Anterior cingulate cortex (tissue), 58 donors: Measurements from ENCODE around the gene CEP70.
"Not testable (repeated sequence)": the region's sequence is repeated elsewhere in the genome, so short reads cannot be mapped to it uniquely, and the experiment has no call there.

Source experiments
- DNase-seq, 58 donors: peaks; one replicate each; lab custom pipeline; 2025; lab: John Stamatoyannopoulos, UW

CEP70 gene

GRCh38 chr3:138593488-138594149, 441 bp downstream of the CEP70 start:
- no peak for DNase-seq

GRCh38 chr3:138591392-138591791, 2.7 kb downstream of the CEP70 start:
- DNase-seq = no peak

DNA sequence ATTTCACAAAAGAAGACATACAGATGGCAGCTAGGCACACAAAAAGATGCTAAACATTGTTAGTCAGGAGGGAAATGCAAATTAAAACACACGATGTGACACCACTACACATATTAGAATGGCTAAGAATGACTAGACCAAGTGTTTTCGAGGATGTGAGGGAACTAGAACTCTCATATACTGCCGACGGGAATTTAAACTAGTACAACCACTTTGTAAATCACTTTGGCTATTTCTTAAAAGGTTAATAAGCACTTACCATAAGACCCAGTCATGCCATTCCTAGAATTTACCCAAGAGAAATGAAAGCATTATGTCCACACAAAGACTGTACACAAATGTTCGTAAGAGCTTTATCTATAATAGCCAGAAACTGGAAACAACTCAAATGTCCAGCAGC, 5.6 kb downstream of the CEP70 start:
- no peak for DNase-seq

DNA sequence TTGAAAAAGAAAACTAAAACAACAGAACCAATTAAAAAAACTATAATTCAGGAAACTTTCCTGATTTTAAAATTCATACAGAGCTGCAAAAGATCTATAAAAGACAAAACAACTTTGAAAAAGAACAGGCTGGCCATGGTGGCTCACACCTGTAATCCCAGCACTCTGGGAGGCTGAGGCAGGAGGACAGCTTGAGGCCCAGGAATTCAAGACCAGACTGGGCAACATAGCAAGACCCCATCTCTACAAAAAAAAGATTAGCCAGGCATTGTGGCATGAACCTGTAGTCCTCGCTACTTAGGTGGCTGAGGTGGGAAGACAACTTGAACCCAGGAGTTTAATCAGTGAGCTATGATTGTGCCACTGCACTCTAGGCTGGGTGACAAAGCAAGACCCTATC, 6.7 kb downstream of the CEP70 start:
- no peak for DNase-seq

GRCh38 chr3:138578961-138579574, 15.0 kb downstream of the CEP70 start:
- no peak for DNase-seq

DNA sequence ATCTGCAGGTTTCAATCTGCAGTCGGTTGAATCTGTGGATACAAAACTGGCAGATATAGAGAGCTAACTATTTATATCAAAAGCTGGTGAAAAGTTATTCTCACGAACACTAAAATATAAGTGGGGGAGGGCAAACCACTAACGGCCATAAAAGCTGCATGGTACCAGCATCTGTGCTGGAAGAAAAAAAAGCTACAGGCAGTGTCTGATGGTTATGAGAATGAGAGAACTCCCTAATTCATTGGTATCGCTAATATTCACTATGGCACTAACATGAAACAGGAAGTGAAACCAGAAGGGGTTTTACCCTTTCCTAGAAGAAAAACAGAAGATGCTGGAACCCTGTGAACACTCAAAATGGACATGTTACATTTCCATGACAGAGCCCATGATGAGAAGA, 15.9 kb downstream of the CEP70 start:
- no peak for DNase-seq

- DNase-seq = no peak
These were observed 20.9 kb downstream of the CEP70 start for GRCh38 chr3:138573138-138573537.

- not testable (repeated sequence) for DNase-seq
These were observed 24.4 kb downstream of the CEP70 start for GRCh38 chr3:138569624-138570023.

GRCh38 chr3:138569090-138569489, 25.0 kb downstream of the CEP70 start:
- DNase-seq = no peak

GRCh38 chr3:138567403-138567802, 26.7 kb downstream of the CEP70 start:
- no peak for DNase-seq

- not testable (repeated sequence) for DNase-seq
These were observed 27.8 kb downstream of the CEP70 start for GRCh38 chr3:138566293-138566692.

DNA sequence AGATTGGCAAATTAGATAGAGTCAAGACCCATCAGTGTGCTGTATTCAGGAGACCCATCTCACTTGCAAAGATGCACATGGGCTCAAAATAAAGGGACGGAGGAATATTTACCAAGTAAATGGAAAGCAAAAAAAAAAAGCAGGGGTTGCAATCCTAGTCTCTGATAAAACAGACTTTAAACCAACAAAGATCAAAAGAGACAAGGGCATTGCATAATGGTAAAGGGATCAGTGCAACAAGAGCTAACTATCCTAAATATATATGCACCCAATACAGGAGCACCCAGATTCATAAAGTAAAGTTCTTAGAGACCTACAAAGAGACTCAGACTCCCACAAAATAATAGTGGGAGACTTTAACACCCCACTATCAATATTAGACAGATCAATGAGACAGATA, 31.2 kb downstream of the CEP70 start:
- not testable (repeated sequence) for DNase-seq

GRCh38 chr3:138560501-138560900, 33.6 kb downstream of the CEP70 start:
- no peak for DNase-seq

- no peak for DNase-seq
These were observed 34.9 kb downstream of the CEP70 start for GRCh38 chr3:138559134-138559533.

DNA sequence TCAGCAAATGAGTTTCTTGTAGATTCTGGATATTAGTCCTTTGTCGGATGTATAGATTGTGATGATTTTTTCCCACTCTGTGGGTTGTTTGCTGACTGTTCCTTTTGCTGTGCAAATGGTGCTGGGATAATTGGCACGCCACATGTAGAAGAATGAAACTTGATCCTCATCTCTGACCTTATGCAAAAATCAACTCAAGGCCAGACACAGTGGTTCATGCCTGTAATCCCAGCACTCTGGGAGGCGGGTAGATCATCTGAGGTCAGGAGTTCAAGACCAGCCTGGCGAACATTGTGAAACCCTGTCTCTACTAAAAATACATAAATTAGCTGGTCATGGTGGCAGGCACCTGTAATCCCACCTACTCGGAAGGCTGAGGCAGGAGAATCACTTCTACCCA, 39.3 kb downstream of the CEP70 start:
- not testable (repeated sequence) for DNase-seq

- not testable (repeated sequence) for DNase-seq
These were observed 43.1 kb downstream of the CEP70 start for GRCh38 chr3:138550958-138551357.

DNA sequence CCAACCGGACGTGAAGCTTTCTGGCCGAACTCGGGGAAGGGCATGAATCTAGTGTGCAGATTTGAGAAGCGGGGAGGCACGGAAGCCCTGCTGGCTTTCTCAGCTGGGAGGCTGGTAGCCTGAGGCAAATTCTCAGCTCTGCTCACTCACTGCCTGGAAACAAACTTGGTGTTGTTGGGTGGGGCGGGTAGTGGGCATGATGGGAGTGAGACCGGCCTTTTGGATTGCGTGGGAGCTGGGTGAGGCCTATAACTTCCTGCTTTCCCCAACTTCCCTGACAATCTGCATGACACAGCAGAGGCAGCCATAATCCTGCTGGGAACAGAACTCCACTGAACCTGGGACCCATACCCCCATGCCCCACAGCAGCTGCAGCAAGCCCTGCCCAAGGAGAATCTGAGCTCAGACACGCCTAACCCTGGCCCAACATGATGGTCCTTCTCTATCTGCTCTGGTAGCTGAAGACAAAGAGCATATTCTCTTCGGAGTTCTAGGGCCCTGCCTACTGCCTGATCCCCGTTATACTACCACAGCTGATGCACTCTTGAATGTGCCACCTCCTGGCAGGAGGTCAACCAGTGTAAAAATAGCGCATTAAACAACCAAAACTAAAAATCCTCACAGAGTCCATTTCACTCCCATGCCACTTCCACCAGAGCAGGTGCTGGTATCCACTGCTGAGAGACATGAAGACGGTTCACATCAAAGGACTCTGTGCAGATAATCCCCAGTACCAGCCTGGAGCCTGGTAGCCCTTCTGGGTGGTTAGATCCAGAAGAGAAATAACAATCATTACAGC, 44.7 kb downstream of the CEP70 start:
- no peak for DNase-seq

DNA sequence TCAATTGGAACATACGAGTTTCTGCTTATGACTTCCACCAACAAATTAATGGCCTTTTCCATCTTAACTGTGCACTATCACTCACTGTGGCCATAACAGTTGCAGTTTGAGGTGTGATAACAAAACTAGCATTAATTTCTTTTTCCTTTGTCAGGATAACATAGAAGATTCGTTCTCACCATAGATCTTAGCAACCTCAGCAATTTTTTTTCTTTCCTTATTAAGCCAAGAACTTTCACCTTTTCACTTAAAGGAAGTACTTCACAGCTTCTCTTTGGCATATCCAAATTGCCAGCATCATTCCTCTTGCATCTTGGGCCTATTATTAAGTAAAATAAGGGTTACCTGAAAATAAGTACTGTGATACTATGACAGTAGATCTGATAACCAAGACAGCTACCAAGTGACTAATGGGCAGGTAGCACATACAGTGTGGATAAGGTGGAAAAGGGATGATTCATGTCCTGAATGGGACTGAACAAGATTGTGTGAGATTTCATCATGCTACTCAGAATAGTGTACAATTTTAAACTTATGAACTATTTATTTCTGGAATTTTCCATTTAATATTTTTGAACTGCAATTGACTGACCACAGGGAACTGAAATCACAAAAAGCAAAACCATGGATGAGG, 46.6 kb downstream of the CEP70 start:
- DNase-seq = no peak

- no peak for DNase-seq
These were observed 49.5 kb downstream of the CEP70 start for GRCh38 chr3:138544546-138544945.

DNA sequence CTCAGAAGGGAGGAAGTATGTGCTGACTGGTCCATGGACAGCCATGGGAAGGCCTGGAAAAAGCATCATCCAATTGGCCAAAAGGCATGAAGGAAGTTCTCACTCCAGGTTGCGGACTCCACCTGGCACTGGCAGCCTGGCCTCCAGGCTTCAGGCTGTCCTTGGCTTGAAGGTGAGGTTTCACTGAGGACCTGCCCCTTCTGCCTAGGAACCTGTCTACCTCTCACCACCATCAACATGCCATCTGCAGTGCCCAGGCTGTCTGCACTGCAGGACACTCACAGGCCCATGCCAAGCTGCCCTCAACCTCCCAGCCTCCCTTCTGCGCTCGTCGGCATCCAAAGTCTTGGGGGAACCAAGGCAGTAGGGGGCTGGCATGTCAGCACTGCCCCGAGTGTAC, 51.1 kb downstream of the CEP70 start:
- no peak for DNase-seq

- DNase-seq = no peak
These were observed 54.7 kb downstream of the CEP70 start for GRCh38 chr3:138539352-138539751.
